ENCODE results near the gene CDAN1. TPM values are rescaled to one million over a fixed set of nuclear protein-coding genes. Genes with fewer than 3 reads are reported as not detected.

Gene CDAN1
- total and polyA plus RNA-seq, 2 of the 8 experiments (the other 6 are each of a cell fraction or from before 2014, with no cell fraction given) = 4.5 to 18.6 TPM

- TF ChIP-seq CTCF (IDR thresholded peaks at IDR 0.05; ENCODE audit: control extremely low read depth in 1 of 3, insufficient read depth in 1 of 3, low read depth in 1 of 3, low read length in 3 of 3) = no peak
Measured at GRCh38 chr15:42729409-42729808, 7.5 kb downstream of the CDAN1 start (continued).
